ENCODE results near the gene MRPS31. TPM values are rescaled to one million over a fixed set of nuclear protein-coding genes. Genes with fewer than 3 reads are reported as not detected.

Gene MRPS31
- total RNA-seq, 1 experiment from 2014 or later = 22.8 TPM

- TF ChIP-seq REST (IDR thresholded peaks at IDR 0.05; ENCODE audit: low read depth) = no peak
These were observed 88.3 kb downstream of the MRPS31 start (continued) for GRCh38 chr13:40682449-40683240.

GRCh38 chr13:40681341-40682146 is 89.4 kb downstream of the MRPS31 start:
- DNase-seq (ENCODE audit: low read depth, low spot score) = no peak
- H3K4me1 ChIP-seq (ENCODE audit: control insufficient read depth in 1 of 2, insufficient read depth in 2 of 2, low read length in 2 of 2) = no peaks in the 10 kb centered on the region
- BruUV-seq (replicated peaks) = no TSS peak
- H3K36me3 ChIP-seq (ENCODE audit: control insufficient read depth in 1 of 2, insufficient read depth in 2 of 2, low read length in 2 of 2) = no peaks in the 10 kb centered on the region
- H3K79me2 ChIP-seq (ENCODE audit: insufficient read depth, low read length) = no peaks in the 10 kb centered on the region
- H3K9me3 ChIP-seq (ENCODE audit: control insufficient read depth in 1 of 2, insufficient read depth in 1 of 2, low read depth in 1 of 2, low read length in 2 of 2) = no peaks in the 10 kb centered on the region
- H3K27ac ChIP-seq (ENCODE audit: low read depth, low read length) = no peak overlapping the region
- TF ChIP-seq ELF1 (IDR thresholded peaks at IDR 0.05; ENCODE audit: borderline replicate concordance, low read depth) (no peak), CBX3 (IDR thresholded peaks at IDR 0.05; ENCODE audit: low read depth) (no peak), JUND (IDR thresholded peaks at IDR 0.05) (no peak), REST (IDR thresholded peaks at IDR 0.05; ENCODE audit: low read depth) (no peak), FOSL1 (IDR thresholded peaks at IDR 0.05; ENCODE audit: low read depth) (no peak), SIN3A (IDR thresholded peaks at IDR 0.05; ENCODE audit: low read depth) (no peak), CTCF (IDR thresholded peaks at IDR 0.05 in 2 of 3, conservative IDR thresholded peaks at IDR 0.05 in 1 of 3; ENCODE audit: borderline replicate concordance in 1 of 3, insufficient read depth in 1 of 3, low read depth in 2 of 3, low read length in 2 of 3) (no peak), EZH2 (IDR thresholded peaks at IDR 0.05) (no peak), ZFX (IDR thresholded peaks at IDR 0.05) (no peak), EZH2phosphoT487 (IDR thresholded peaks at IDR 0.05; ENCODE audit: borderline replicate concordance) (no peak), ZNF274 (IDR thresholded peaks at IDR 0.05; ENCODE audit: low read depth, low read length) (no peak), RAD21 (IDR thresholded peaks at IDR 0.05; ENCODE audit: low read depth) (no peak), ATF3 (IDR thresholded peaks at IDR 0.05) (no peak)
- H3K27me3 ChIP-seq (ENCODE audit: insufficient read depth, low read length) = no peaks in the 10 kb centered on the region
- no peaks in the 10 kb centered on the region for H3K9me2 ChIP-seq (ENCODE audit: insufficient read depth)
- ChIA-PET RAD21 (ENCODE audit: low non-redundant PET in 1 of 2, low total read pairs in 2 of 2, uncharacterized antibody in 2 of 2, unreplicated experiment in 2 of 2) (interaction anchor here in 1 of 2 experiments (0.8 to 0.9 kb wide), 2 partner anchors 913 to 998 kb away, joined by 3 to 7 read pairs; no protein-coding TSS in a partner anchor), CTCF (interaction anchor here (1.4 to 3.2 kb wide), 4 partner anchors 612 to 998 kb away, joined by 6 to 25 read pairs (median 13); no protein-coding TSS in a partner anchor), POLR2A (no interaction called here)
- no peak overlapping the region for H3K4me2 ChIP-seq (ENCODE audit: low read length)
- H4K20me1 ChIP-seq (ENCODE audit: insufficient read depth) = no peaks in the 10 kb centered on the region
- H2AFZ ChIP-seq (ENCODE audit: low read depth, low read length, poor library complexity, severe bottlenecking) = no peak overlapping the region
- intact Hi-C loops (cut with micrococcal nuclease) = loop anchor here (2.0 to 10.0 kb wide), 5 partner anchors 739 to 1627 kb away; no protein-coding TSS in a partner anchor
- no peak for ATAC-seq
- no peak overlapping the region for H3K9ac ChIP-seq (ENCODE audit: low read length)
- H3K4me3 ChIP-seq (replicated peaks in 1 of 2; ENCODE audit: low read depth in 1 of 2, low read length in 2 of 2) = no peak overlapping the region
